ENCODE data around the gene RMC1.

The RMC1 gene

DNA sequence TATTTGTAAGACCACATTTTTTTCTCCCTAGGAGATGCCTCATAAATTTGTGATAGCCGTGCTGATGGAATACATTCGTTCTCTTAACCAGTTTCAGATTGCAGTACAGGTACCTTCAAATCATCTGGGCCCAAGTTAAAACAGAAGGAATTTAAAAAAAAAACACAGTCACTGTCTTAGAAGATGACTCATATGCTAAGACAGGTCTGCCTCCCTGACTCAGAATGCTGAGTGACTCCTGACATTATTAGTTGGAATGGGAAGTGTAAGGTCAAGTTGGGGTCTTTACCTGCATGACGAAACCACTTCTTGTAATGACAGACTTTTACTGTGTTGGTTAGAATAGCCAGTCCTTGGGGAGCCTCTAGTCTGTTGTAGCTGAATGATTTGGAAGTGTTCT lies 26.3 kb downstream of the RMC1 start:
- DNase-seq (ENCODE audit: low read depth in 1 of 2, low spot score in 1 of 2), result no peak

- DNase-seq (ENCODE audit: low read depth in 1 of 2, low spot score in 1 of 2), result no peak
Measured at GRCh38 chr18:23530195-23530594, 26.9 kb downstream of the RMC1 start.

DNA sequence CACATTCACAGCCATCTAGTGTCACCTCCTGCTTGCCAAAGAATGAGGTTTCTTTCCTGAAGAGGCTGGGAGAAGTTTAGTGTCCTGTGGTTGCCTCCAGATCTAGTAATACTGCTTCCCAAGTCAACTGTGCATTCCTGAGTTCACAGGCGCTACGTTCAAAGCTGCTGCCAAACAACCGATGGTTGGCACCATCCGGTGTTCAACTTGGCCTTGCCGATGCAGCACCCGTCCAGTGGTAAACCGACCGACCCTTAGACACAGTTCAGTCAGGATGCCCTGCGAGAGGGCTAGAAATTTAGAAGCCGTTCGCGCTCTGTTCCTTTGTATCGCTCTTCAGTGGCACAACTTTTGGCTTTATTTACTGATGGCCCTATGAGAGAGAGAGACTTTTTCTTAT lies 28.6 kb downstream of the RMC1 start:
- no peak for DNase-seq (ENCODE audit: low read depth in 1 of 2, low spot score in 1 of 2)

DNA sequence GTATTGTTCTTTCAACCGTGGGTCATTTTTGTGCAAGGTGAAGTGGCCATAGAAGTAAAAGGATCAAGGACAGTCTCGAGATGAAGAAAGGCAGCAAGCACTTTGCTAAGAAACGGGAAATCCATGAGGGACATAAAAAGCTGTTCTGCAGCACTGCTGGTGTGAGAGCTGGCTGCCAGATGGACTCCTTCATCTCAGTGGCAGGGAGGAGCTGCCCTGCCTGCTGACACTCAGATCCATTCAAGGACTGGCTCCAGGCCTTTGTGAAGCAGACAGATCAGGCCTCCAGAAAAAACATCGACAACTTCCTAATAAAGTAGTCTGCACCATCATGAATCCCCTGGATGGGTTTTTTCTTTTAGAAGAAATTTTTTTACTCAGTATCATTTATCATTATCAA lies 29.5 kb downstream of the RMC1 start:
- DNase-seq (ENCODE audit: low read depth in 1 of 2, low spot score in 1 of 2), result no peak

DNA sequence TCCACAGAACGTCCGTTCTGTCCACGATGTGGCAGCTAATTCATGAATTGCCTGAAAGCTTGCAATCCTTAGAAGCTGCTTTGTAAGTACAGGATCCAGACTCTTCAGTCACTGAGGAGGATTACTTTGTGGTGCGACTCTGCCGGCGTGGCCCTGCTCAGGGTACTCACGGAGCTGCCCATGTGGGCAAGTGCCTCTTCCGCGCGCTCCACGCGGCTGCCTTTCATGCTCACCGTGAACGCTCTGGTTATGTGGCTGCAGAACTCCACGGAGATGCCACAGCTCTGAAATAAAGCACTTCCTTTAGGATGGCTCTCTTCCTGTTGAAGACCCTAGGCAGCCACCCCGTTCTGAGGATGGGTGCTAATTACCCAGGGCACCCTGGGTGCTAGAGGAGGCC lies 31.0 kb downstream of the RMC1 start:
- DNase-seq (ENCODE audit: low read depth in 1 of 2, low spot score in 1 of 2), result no peak

DNA sequence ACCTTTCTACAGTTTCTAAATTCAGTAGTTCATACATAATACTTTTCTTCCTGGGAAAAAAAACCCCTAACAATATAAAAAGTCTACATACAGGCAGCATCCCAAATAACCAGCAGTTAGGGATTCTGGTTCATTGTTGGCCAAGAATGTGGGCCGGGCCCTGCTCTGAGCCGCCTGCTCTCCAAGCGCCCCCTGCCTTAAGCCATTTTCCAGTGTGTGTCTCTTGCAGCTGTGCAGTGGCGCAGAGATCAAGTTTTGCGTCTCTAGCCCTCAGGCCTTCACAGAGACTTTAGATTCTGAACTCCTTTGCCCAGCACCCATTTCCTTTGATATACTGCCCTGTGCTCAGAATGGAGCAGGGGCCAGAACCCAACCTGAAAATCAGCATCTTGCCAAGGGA lies 32.9 kb downstream of the RMC1 start:
- no peak for DNase-seq (ENCODE audit: low read depth in 1 of 2, low spot score in 1 of 2)

- DNase-seq (ENCODE audit: low read depth in 1 of 2, low spot score in 1 of 2), result no peak
Measured at GRCh38 chr18:23537274-23537673, 34.0 kb downstream of the RMC1 start.

- no peak for DNase-seq (ENCODE audit: low read depth in 1 of 2, low spot score in 1 of 2)
Measured at GRCh38 chr18:23538001-23538400, 34.7 kb downstream of the RMC1 start.

DNA sequence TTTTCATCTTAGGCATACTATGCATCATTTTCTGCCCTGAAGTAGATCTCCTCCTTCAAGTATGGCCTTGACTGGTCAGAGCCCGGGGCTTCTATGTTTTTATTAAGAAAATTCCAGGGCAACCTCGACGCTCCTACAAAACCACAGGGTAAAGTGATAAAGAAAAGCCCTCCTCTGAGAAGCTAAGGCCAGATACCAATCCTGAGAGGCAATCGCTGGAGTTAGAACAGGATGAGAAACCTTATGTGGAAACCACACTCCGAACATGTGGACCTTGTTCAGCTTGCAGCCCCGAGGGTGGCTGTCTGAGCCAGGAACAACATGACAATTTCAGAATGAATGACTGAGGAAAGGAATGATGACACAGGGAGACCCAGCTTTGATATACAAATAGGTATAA lies 35.6 kb downstream of the RMC1 start:
- no peak for DNase-seq (ENCODE audit: low read depth in 1 of 2, low spot score in 1 of 2)

- no peak for DNase-seq (ENCODE audit: low read depth in 1 of 2, low spot score in 1 of 2)
Measured at GRCh38 chr18:23539296-23539695, 36.0 kb downstream of the RMC1 start.

DNA sequence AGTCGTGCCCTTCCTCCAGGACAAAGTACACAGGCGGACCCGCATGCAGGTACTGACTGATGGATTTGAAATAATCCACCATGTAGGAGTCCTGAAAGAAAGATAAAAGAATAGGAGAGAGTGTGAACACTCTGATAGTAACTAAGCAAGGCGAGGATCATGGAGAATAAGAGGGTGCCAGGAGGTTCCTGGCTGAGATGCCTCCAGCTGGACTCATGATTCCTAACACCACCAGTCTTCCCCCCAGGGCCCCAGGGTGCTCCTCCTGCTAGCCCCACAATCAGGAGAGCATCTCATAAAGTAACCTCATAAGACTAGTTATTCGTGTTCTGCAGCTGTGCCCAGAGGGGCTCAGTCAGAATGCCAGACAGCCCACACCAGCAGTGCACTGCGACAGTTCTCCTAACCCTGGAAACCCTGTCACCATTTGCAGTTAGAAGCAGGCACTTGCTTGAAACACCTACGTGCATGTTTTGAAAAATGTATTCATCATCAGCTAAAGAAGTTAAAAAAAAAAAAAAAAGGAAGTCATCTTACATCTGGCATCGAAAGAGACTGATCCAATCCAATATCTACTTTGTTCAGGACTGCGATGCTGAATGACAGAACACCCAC lies 36.7 kb downstream of the RMC1 start:
- no peak for DNase-seq (ENCODE audit: low read depth in 1 of 2, low spot score in 1 of 2)

GRCh38 chr18:23540867-23541266 lies 37.6 kb downstream of the RMC1 start:
- DNase-seq (ENCODE audit: low read depth in 1 of 2, low spot score in 1 of 2), result no peak

DNA sequence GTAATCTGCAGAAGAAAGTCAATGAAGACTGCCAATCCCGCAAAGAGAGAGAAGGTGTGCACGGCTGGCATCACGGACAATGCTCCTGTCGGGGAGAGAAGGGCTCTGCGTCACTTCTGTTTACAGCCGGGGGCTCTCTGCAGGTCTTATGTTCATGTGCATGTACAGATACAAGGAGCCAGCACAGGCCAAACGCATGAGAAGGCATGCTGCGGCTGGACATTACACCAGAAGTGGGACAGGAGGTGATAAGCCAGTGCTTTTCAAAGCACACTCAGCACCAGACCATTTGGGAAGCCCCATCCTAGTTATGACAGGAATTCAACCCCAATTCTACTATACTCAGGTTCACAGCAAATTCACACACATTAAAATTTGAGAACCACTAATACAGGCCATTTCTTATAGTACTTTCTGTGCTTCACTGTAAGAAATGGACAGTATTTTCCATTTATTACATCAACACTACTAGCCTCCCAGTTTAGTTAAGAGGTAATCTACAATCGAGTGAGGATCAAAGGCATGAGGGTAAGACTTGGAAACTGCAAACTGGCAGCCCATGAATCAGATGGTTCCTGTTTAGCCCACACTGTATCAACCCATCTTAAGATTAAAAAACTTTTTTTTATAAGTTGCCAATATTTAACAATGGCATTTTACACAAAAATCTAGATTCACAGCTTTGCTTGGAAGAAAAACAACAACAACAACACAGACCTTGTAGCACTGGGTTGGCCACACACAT lies 38.2 kb downstream of the RMC1 start:
- DNase-seq (ENCODE audit: low read depth in 1 of 2, low spot score in 1 of 2), result no peak

DNA sequence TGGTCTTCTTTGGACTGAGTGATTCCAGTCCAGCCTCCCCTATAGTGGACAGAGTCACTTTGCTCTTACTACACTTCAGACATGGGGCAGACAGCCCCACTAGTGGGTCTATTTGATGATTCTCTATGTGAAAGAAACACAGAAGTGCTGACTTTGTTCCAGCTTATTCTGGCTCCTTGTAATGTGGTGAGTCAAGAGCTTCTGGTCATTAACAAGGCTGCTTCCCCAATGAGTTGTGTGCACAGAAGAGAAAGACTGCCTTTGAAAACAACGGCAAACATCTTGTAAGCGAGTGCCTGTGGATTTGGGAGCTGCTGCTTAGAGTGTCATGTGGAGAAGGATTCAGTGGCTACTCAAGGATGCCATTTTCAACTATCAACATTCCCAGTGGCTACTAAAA lies 39.1 kb downstream of the RMC1 start:
- DNase-seq (ENCODE audit: low read depth in 1 of 2, low spot score in 1 of 2), result no peak

- no peak for DNase-seq (ENCODE audit: low read depth in 1 of 2, low spot score in 1 of 2)
Measured at GRCh38 chr18:23545247-23545789, 42.0 kb downstream of the RMC1 start.

- no peak for DNase-seq (ENCODE audit: low read depth in 1 of 2, low spot score in 1 of 2)
Measured at GRCh38 chr18:23547306-23547705, 44.0 kb downstream of the RMC1 start.

DNA sequence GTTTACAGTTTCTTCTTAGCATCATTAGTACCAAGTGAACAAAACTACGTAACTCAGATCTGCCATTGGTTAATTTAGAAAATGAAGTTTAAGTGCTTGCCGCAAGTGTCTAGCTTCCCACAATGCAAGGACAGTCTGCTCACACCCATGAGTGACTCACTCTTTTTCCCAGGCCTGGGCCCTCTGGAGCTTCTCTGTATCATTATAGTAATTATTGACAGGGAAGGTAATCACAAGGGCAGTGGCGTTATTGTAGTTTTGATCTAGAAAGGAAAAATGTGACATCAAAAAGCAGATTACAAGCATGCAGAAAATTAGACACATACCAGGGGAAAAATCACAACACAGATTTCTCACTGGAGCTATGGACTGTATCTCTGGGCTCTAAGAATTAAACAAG lies 44.5 kb downstream of the RMC1 start:
- no peak for DNase-seq (ENCODE audit: low read depth in 1 of 2, low spot score in 1 of 2)

GRCh38 chr18:23548275-23548674 lies 45.0 kb downstream of the RMC1 start:
- no peak for DNase-seq (ENCODE audit: low read depth in 1 of 2, low spot score in 1 of 2)

DNA sequence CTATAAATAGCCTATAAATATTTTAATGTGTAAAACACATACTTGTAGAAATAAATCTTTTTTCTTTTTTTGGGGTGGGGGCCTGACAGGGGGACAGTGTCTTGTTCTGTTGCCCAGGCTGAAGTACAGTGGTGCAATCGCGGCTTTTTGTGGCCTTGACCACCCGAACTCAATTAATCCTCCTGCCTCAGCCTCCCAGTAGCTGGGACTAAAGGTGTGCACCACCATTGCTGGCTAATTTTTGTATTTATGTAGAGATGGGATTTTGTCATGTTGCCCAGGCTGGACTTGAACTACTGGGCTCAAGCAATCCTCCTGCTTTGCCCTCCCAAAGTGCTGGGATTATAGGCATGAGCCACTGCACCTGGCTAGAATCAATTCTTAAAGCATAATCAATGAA lies 45.4 kb downstream of the RMC1 start:
- DNase-seq (ENCODE audit: low read depth in 1 of 2, low spot score in 1 of 2), result no peak

DNA sequence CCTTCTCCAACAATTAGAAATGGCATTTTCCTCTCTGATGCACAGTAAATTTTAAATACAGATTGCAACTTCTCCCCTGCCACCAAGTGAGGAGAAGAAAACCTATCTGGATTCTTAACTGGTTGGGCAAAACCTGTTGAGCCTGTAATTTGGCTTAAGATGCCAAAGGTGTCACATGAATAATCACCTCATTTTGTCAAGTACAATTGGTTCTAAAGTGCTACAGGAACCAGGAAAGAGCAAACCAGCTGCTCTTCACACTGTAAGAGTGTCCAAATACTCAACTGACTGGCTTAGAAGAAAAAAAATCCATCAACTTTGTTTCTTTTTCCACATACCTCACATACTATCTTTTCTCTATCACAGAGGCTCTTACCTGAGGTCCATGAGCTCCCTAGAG lies 47.6 kb downstream of the RMC1 start:
- no peak for DNase-seq (ENCODE audit: low read depth in 1 of 2, low spot score in 1 of 2)

DNA sequence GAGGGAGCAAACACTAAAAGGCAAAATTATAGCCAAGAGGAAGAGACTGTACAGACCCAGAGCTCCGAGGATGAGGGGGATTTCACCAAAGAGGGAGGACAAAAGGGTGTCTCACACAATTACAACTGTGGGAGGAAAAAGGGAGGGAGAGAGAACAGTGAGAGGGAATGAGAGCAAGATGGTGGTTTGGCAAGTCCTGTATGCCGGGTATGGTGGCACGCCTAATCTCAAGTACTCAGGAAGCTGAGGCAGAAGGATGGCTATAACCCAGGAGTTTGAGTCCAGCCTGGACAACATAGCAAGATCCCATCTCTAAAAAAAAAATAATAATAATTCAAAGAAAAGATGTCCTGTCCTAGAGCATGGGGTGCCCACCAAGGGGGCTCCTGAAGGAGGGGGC lies 48.7 kb downstream of the RMC1 start:
- DNase-seq (ENCODE audit: low read depth in 1 of 2, low spot score in 1 of 2), result no peak

DNA sequence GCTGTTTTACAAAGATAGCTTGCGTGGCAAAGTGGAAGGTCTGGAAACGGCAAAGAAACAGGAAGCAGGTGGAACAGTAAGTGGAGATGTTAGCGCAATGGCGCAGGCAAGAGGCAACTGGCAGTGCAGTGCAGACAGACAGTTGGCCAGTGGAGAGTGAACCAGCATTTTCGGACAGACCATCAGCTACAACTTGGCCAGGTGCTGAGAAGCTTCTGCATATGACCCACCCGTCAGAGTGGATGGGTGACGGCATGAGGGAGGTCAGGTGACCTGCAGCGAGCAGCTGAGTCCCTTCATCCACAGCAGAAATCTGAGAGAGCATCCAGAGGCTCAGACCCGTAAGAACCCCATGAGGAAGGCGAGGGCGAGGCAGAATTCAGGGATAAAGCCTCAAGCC lies 49.2 kb downstream of the RMC1 start:
- no peak for DNase-seq (ENCODE audit: low read depth in 1 of 2, low spot score in 1 of 2)

DNA sequence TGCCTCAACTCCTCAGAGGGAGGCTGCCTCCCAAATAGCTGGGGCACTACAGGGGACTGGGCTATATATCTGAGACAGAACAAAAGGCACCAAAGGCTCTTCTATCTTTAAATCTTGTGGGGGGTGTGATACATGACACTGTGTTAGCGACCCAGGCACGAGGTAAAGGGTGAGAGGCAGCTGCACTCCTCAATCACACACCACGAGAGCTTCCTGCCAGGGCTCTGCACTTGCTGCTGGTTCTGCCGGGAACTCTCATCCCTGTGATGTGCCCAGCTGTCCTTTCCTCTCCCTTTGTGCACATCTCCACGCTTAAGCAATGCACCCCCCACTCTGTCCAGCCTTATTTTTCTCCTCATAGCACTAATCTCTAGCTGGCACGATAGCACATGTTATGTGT lies 50.6 kb downstream of the RMC1 start:
- DNase-seq (ENCODE audit: low read depth in 1 of 2, low spot score in 1 of 2), result no peak
